A549 (cell line): ENCODE measurements around the gene ATP11A. TPM values are rescaled to one million over a fixed set of nuclear protein-coding genes. Genes with fewer than 3 reads are reported as not detected.

Experiments
- ATAC-seq, 2 experiments: fragments of 200-7000 bp in 1 of 2; fragments of >200 bp in 1 of 2; cut with Nextera tagmentation in 1 of 2; cut with Tn5 transposase in 1 of 2; 3 replicates each; pipeline versions ENCODE4 v1.8.0 to v1.9.1; 2018 to 2020; ENCODE audit warnings: mild to moderate bottlenecking in 1 of 2, moderate library complexity in 1 of 2
- CTCF ChIA-PET: fragments of 300-600 bp; sonication (Branson Sonifier 250); formaldehyde crosslinking; extraction: SDS; loops from one replicate; lab custom pipeline; 2021; ENCODE audit warnings: antibody characterized with exemption, inconsistent platforms; lab: Yijun Ruan, JAX
- POLR2A ChIA-PET: fragments of 350-600 bp; formaldehyde crosslinking; extraction: SDS; loops from one replicate; lab custom pipeline; 2021; ENCODE audit warnings: antibody characterized with exemption, inconsistent platforms; lab: Yijun Ruan, JAX
- DNase-seq, 2 experiments: peaks; one replicate each; pipeline versions ENCODE4 v3.0.0 to v3.0.0-alpha.2; 2011 to 2016; ENCODE audit warnings: low read depth in 1 of 2, low spot score in 1 of 2
- FAIRE-seq: peaks from 2 replicates; lab custom pipeline; 2011; peaks lifted over from hg19 to GRCh38; lab: Jason Lieb, UNC
- H3K27ac ChIP-seq, 2 experiments: fragments of >200 bp; sonication (Bioruptor Twin); formaldehyde crosslinking; 3 replicates each; pipeline ENCODE4 v1.5.1; 2016 to 2017
- H3K4me1 ChIP-seq: fragments of >200 bp; sonication (Bioruptor Twin); formaldehyde crosslinking; 3 replicates; pipeline ENCODE4 v1.6.1; 2016
- H3K4me2 ChIP-seq: fragments of >200 bp; sonication (Bioruptor Twin); formaldehyde crosslinking; 3 replicates; pipeline ENCODE4 v1.6.1; 2016
- H3K4me3 ChIP-seq: fragments of >200 bp; sonication (Bioruptor Twin); formaldehyde crosslinking; 3 replicates; pipeline ENCODE4 v1.5.1; 2016
- H3K9me3 ChIP-seq: fragments of >200 bp; sonication (Bioruptor Twin); formaldehyde crosslinking; 3 replicates; pipeline ENCODE4 v1.6.1; 2016
- CHD2 ChIP-seq: fragments of 150-350 bp; IDR thresholded peaks from 2 replicates; pipeline ENCODE4 v1.6.1; 2014; ENCODE audit warnings: low read length; ENCODE audit not compliant: partially characterized antibody
- E2F6 ChIP-seq: IDR thresholded peaks from 2 replicates; pipeline ENCODE4 v1.6.1; 2012; ENCODE audit warnings: low read depth, borderline replicate concordance
- EHF ChIP-seq: fragments of 250-450 bp; sonication (Bioruptor Pico); IDR thresholded peaks from 2 replicates; pipeline ENCODE4 v1.5.0; 2020; ENCODE audit warnings: mild to moderate bottlenecking
- EHMT2 ChIP-seq: fragments of 200-600 bp; sonication (generic); IDR thresholded peaks from 2 replicates; pipeline ENCODE4 v1.6.1; 2016; ENCODE audit warnings: antibody characterized with exemption, low read depth, mild to moderate bottlenecking, moderate library complexity
- FOSB ChIP-seq: fragments of 250-450 bp; sonication (Bioruptor Pico); IDR thresholded peaks from 2 replicates; pipeline ENCODE4 v1.5.0; 2020; ENCODE audit warnings: mild to moderate bottlenecking, moderate library complexity
- FOSL2 ChIP-seq, 2 experiments: fragments of 450-650 bp in 1 of 2; fragments of >200 bp in 1 of 2; sonication (Bioruptor Twin) in 1 of 2; formaldehyde crosslinking; IDR thresholded peaks; 2 replicates each; pipeline versions ENCODE4 v1.5.0 to v1.6.1; 2016 to 2020; ENCODE audit warnings: mild to moderate bottlenecking in 1 of 2, moderate library complexity in 1 of 2
- FOXS1 ChIP-seq: fragments of 250-450 bp; sonication (Bioruptor Pico); IDR thresholded peaks from 2 replicates; pipeline ENCODE4 v1.5.0; 2020; ENCODE audit warnings: mild to moderate bottlenecking, moderate library complexity
- HDAC2 ChIP-seq: fragments of 200-600 bp; sonication (generic); IDR thresholded peaks from 2 replicates; pipeline ENCODE4 v1.6.1; 2016
- HOXA7 ChIP-seq: fragments of 250-450 bp; sonication (Bioruptor Pico); IDR thresholded peaks from 2 replicates; pipeline ENCODE4 v1.5.0; 2020; ENCODE audit warnings: mild to moderate bottlenecking, moderate library complexity
- KDM5A ChIP-seq: fragments of 200-600 bp; sonication (generic); IDR thresholded peaks from 2 replicates; pipeline ENCODE4 v1.6.1; 2016; ENCODE audit warnings: antibody characterized with exemption, mild to moderate bottlenecking
- MYC ChIP-seq: IDR thresholded peaks from 2 replicates; pipeline ENCODE4 v1.6.1; 2012; ENCODE audit warnings: mild to moderate bottlenecking, inconsistent platforms, low read length, improper control_type of control experiment, borderline replicate concordance
- NFE2L2 ChIP-seq: fragments of 150-350 bp; conservative IDR thresholded peaks from 2 replicates; pipeline ENCODE4 v1.6.1; 2014; ENCODE audit warnings: low read length
- POLR2AphosphoS2 ChIP-seq: conservative IDR thresholded peaks from 2 replicates; pipeline ENCODE4 v1.6.1; 2012; ENCODE audit warnings: low read length, improper control_type of control experiment, inconsistent platforms
- RAD21 ChIP-seq, 2 experiments: fragments of >200 bp in 1 of 2; sonication (Bioruptor Twin) in 1 of 2; formaldehyde crosslinking in 1 of 2; IDR thresholded peaks in 1 of 2; conservative IDR thresholded peaks in 1 of 2; 2 replicates in 1 of 2; 3 replicates in 1 of 2; pipeline ENCODE4 v1.6.1; 2012 to 2018; ENCODE audit warnings: inconsistent platforms in 1 of 2
- RARB ChIP-seq: fragments of 250-450 bp; sonication (Bioruptor Pico); IDR thresholded peaks from 2 replicates; pipeline ENCODE4 v1.8.0; 2021; ENCODE audit warnings: mild to moderate bottlenecking, moderate library complexity
- RFX5 ChIP-seq: fragments of 450-650 bp; IDR thresholded peaks from 2 replicates; pipeline ENCODE4 v1.7.1; 2014; ENCODE audit warnings: antibody characterized with exemption, mild to moderate bottlenecking, moderate library complexity
- RNF2 ChIP-seq: fragments of 200-600 bp; sonication (generic); IDR thresholded peaks from 2 replicates; pipeline ENCODE4 v1.6.1; 2016; ENCODE audit warnings: low read depth, mild to moderate bottlenecking, antibody characterized with exemption, moderate library complexity, borderline replicate concordance
- SREBF2 ChIP-seq: fragments of 450-650 bp; IDR thresholded peaks from 2 replicates; pipeline ENCODE4 v1.6.1; 2014; ENCODE audit warnings: mild to moderate bottlenecking, moderate library complexity
- ZC3H11A ChIP-seq: fragments of 450-650 bp; IDR thresholded peaks from 2 replicates; pipeline ENCODE4 v1.6.1; 2014; ENCODE audit warnings: antibody characterized with exemption, mild to moderate bottlenecking
- ZNF302 ChIP-seq: fragments of 250-450 bp; sonication (Bioruptor Pico); IDR thresholded peaks from 2 replicates; pipeline ENCODE4 v1.9.0; 2021; ENCODE audit warnings: inconsistent platforms, mild to moderate bottlenecking, moderate library complexity
- WGBS: methylation state at CpG from one replicate; pipeline ENCODE4 v1.1.6; 2017; ENCODE audit errors: missing lambda C conversion rate; 5-methylcytosine and 5-hydroxymethylcytosine counted together
- polyA plus RNA-seq, 4 experiments: library from polyadenylated mRNA; depleted of rRNA in 3 of 4; stranded (reverse); fragments of >200 nt; fragmentation: RNase III in 1 of 4; extraction: RNeasy Plus Mini Kit Qiagen cat#74134 plus additional on column Dnase treatment in 1 of 4; gene quantifications; 2 replicates in 3 of 4; 3 replicates in 1 of 4; pipeline ENCODE4 v1.2.3, GENCODE V29; 2011 to 2017
- TF ChIP-seq, protein P1 (sequence below): IDR thresholded peaks from 2 replicates; pipeline ENCODE4 v1.6.1; 2012
- TF ChIP-seq, protein P2 (sequence below): fragments of 150-350 bp; IDR thresholded peaks from 2 replicates; pipeline ENCODE4 v1.6.1; 2014; ENCODE audit warnings: low read depth, mild to moderate bottlenecking, low read length
- TF ChIP-seq, protein P3 (sequence below): fragments of 250-450 bp; sonication (Bioruptor Pico); IDR thresholded peaks from 2 replicates; pipeline ENCODE4 v1.5.0; 2021; ENCODE audit warnings: mild to moderate bottlenecking, moderate library complexity, borderline replicate concordance
- TF ChIP-seq, protein P4 (sequence below): fragments of >200 bp; sonication (Bioruptor Twin); formaldehyde crosslinking; IDR thresholded peaks from 2 replicates; pipeline ENCODE4 v1.6.1; 2016

ATP11A gene
- polyA plus RNA-seq, 2 of the 4 experiments (the other 2 are of a cell fraction): 4.1 to 8.0 TPM

GRCh38 chr13:112795277-112795676 is 105.4 kb downstream of the ATP11A start:
- Histone ChIP-seq H3K4me3 (no peak overlapping the region), H3K9me3 (no peaks in the 10 kb centered on the region), H3K27ac (no peak overlapping the region), H3K4me2 (no peak overlapping the region)
- WGBS: 82% methylated on average over 4 of the region's 4 CpGs
- no peak for FAIRE-seq
- ChIA-PET CTCF (interaction anchor here (1.2 kb wide), 1 partner anchor 9 kb away, joined by 4 read pairs; no protein-coding TSS in a partner anchor), POLR2A (no interaction called here)
- no peak for TF ChIP-seq RAD21 (conservative IDR thresholded peaks at IDR 0.05 in 1 of 2, IDR thresholded peaks at IDR 0.05 in 1 of 2)
- TF ChIP-seq, protein P1, sequence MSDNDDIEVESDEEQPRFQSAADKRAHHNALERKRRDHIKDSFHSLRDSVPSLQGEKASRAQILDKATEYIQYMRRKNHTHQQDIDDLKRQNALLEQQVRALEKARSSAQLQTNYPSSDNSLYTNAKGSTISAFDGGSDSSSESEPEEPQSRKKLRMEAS: no peak
- TF ChIP-seq, all 56 proteins: peak for 0
- no peak for ATAC-seq
- DNase-seq: no peak
- no peaks in the 10 kb centered on the region for H3K4me1 ChIP-seq

- Histone ChIP-seq H3K4me3 (no peak overlapping the region), H3K9me3 (no peaks in the 10 kb centered on the region), H3K27ac (no peak overlapping the region), H3K4me1 (no peaks in the 10 kb centered on the region), H3K4me2 (no peak overlapping the region)
- no peak for DNase-seq
- WGBS: 95% methylated on average over 9 of the region's 9 CpGs
- CTCF ChIA-PET: interaction anchor here (0.9 kb wide), 1 partner anchor 155 kb away, joined by 4 read pairs; no protein-coding TSS in a partner anchor
- TF ChIP-seq FOSL2 (IDR thresholded peaks at IDR 0.05) (no peak), FOSL2 (CRISPR knock-in tag; IDR thresholded peaks at IDR 0.05) (no peak), FOSB (no peak), EHF (CRISPR knock-in tag) (no peak), RNF2 (no peak), SREBF2 (no peak), POLR2AphosphoS2 (no peak)
- TF ChIP-seq, protein P2, sequence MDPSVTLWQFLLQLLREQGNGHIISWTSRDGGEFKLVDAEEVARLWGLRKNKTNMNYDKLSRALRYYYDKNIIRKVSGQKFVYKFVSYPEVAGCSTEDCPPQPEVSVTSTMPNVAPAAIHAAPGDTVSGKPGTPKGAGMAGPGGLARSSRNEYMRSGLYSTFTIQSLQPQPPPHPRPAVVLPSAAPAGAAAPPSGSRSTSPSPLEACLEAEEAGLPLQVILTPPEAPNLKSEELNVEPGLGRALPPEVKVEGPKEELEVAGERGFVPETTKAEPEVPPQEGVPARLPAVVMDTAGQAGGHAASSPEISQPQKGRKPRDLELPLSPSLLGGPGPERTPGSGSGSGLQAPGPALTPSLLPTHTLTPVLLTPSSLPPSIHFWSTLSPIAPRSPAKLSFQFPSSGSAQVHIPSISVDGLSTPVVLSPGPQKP: no peak
- ATAC-seq: no peak
- no peak for FAIRE-seq
- POLR2A ChIA-PET: no interaction called here
Observed at GRCh38 chr13:112796190-112796915, 106.5 kb downstream of the ATP11A start.

DNA sequence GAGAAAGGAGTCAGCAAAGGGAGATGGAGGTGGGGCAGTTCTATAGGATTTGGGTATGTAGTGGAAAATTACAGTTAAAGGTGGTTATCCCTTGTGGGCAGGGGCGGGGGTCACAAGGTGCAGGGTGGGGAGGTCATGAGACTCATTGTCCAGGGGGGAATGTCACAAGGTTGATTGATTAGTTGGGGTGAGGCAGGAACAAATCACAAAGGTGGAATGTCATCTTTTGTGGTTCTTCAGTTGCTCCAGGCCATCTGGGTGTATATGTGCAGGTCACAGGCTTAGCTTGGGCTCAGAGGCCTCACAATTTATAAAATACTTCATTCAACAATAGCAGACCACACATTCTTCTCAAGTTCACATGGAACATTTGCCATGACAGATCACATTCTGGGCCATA is 109.6 kb downstream of the ATP11A start:
- ChIA-PET CTCF (no interaction called here), POLR2A (no interaction called here)
- Histone ChIP-seq H3K4me3 (no peak overlapping the region), H3K9me3 (no peaks in the 10 kb centered on the region), H3K4me2 (no peak overlapping the region), H3K27ac (no peak overlapping the region), H3K4me1 (no peaks in the 10 kb centered on the region)
- FAIRE-seq (no peak), DNase-seq (no peak), ATAC-seq (no peak)
- TF ChIP-seq, protein P3, sequence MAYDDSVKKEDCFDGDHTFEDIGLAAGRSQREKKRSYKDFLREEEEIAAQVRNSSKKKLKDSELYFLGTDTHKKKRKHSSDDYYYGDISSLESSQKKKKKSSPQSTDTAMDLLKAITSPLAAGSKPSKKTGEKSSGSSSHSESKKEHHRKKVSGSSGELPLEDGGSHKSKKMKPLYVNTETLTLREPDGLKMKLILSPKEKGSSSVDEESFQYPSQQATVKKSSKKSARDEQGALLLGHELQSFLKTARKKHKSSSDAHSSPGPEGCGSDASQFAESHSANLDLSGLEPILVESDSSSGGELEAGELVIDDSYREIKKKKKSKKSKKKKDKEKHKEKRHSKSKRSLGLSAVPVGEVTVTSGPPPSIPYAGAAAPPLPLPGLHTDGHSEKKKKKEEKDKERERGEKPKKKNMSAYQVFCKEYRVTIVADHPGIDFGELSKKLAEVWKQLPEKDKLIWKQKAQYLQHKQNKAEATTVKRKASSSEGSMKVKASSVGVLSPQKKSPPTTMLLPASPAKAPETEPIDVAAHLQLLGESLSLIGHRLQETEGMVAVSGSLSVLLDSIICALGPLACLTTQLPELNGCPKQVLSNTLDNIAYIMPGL (CRISPR knock-in tag): no peak
- TF ChIP-seq ZNF302 (CRISPR knock-in tag) (no peak), EHMT2 (no peak), MYC (no peak), HOXA7 (CRISPR knock-in tag) (no peak)
- no CpG with 5 or more reads among the region's 1 CpG for WGBS

DNA sequence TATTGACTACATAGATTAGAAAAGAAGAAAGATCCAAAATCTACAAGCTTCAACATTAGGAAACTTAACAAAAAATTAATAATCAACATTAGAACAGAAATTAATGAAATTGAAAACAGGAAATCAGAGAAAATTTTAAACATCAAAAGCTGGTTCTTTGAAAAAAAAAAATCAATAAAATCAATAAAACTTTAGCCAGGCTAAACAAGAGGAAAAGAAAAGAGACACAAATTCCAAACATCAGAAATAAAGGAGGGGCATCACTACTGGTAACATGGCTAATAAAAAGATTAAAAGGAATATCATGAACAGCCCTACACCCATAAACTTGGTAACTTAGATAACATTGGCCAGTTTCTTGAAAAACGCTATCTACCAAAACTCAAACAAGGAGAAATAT is 110.2 kb downstream of the ATP11A start:
- POLR2A ChIA-PET: no interaction called here
- WGBS: 93% methylated on average over 1 of the region's 1 CpG
- DNase-seq: no peak
- TF ChIP-seq KDM5A (no peak), FOXS1 (CRISPR knock-in tag) (no peak), RARB (CRISPR knock-in tag) (no peak), EHMT2 (no peak), NFE2L2 (no peak), RFX5 (no peak), E2F6 (no peak), CHD2 (no peak), ZC3H11A (no peak), HDAC2 (no peak)
- TF ChIP-seq, protein P4, sequence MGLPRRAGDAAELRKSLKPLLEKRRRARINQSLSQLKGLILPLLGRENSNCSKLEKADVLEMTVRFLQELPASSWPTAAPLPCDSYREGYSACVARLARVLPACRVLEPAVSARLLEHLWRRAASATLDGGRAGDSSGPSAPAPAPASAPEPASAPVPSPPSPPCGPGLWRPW: no peak

More for the DNA sequence above, 110.2 kb downstream of the ATP11A start:
- Histone ChIP-seq H3K27ac (no peak overlapping the region), H3K4me2 (no peak overlapping the region), H3K9me3 (no peaks in the 10 kb centered on the region), H3K4me1 (no peaks in the 10 kb centered on the region), H3K4me3 (no peak overlapping the region)
- CTCF ChIA-PET: no interaction called here
- ATAC-seq: no peak
- no peak for FAIRE-seq
